DOHH2 (cell line): ENCODE data around the gene VSIG4.

Experiments used
- H3F3A ChIP-seq: fragments of 200-600 bp; sonication (generic), shearing (Covaris generic); 2 replicates; pipeline ENCODE4 v1.6.0; 2016; ENCODE audit warnings: antibody characterized with exemption, mild to moderate bottlenecking; ENCODE audit not compliant: control insufficient read depth, insufficient read depth
- H3K27ac ChIP-seq: fragments of 200-600 bp; sonication (generic); 2 replicates; pipeline ENCODE4 v1.5.1; 2014; ENCODE audit warnings: low read depth, mild to moderate bottlenecking, low read length, moderate library complexity
- H3K27me3 ChIP-seq: fragments of 200-600 bp; sonication (generic); 2 replicates; pipeline ENCODE4 v1.6.1; 2014; ENCODE audit warnings: mild to moderate bottlenecking, low read length, mixed read lengths; ENCODE audit not compliant: control insufficient read depth
- H3K36me3 ChIP-seq: fragments of 200-600 bp; sonication (generic); 2 replicates; pipeline ENCODE4 v1.6.1; 2014; ENCODE audit warnings: mild to moderate bottlenecking, low read length, moderate library complexity, mixed read lengths; ENCODE audit not compliant: control insufficient read depth
- H3K4me1 ChIP-seq: fragments of 200-600 bp; sonication (generic); 2 replicates; pipeline ENCODE4 v1.6.1; 2014; ENCODE audit warnings: mild to moderate bottlenecking, low read length, mixed read lengths; ENCODE audit not compliant: control insufficient read depth
- H3K4me2 ChIP-seq: fragments of 200-600 bp; sonication (generic); 2 replicates; pipeline ENCODE4 v1.6.0; 2014; ENCODE audit warnings: mild to moderate bottlenecking, low read length, moderate library complexity
- H3K4me3 ChIP-seq: fragments of 200-600 bp; sonication (generic); 2 replicates; pipeline ENCODE4 v1.5.1; 2014; ENCODE audit warnings: mild to moderate bottlenecking, low read length, mixed read lengths
- H3K79me2 ChIP-seq: fragments of 200-600 bp; sonication (generic); 2 replicates; pipeline ENCODE4 v1.6.1; 2014; ENCODE audit warnings: mild to moderate bottlenecking, low read length, mixed read lengths; ENCODE audit not compliant: control insufficient read depth
- H3K9me2 ChIP-seq: fragments of 200-600 bp; sonication (generic); replicated peaks from 2 replicates; pipeline ENCODE4 v1.6.1; 2014; ENCODE audit warnings: mild to moderate bottlenecking, low read length, mixed read lengths; ENCODE audit not compliant: control insufficient read depth
- H3K9me3 ChIP-seq: fragments of 200-600 bp; sonication (generic); 2 replicates; pipeline ENCODE4 v1.6.1; 2014; ENCODE audit warnings: antibody characterized with exemption, low read length, mixed read lengths; ENCODE audit not compliant: control insufficient read depth, insufficient read depth
- H4K20me1 ChIP-seq: fragments of 200-600 bp; sonication (generic); 2 replicates; pipeline ENCODE4 v1.6.0; 2014; ENCODE audit warnings: low read depth, mild to moderate bottlenecking, antibody characterized with exemption, low read length, moderate library complexity; ENCODE audit not compliant: control insufficient read depth, insufficient read depth
- EZH2phosphoT487 ChIP-seq: fragments of 200-600 bp; sonication (generic); IDR thresholded peaks from 2 replicates; pipeline ENCODE4 v1.6.1; 2017; ENCODE audit warnings: borderline replicate concordance, mild to moderate bottlenecking, antibody characterized with exemption, low read length, moderate library complexity, mixed read lengths
- TF ChIP-seq, protein P1 (sequence below): fragments of 200-600 bp; sonication (generic); IDR thresholded peaks from one replicate; pipeline ENCODE4 v1.5.1; 2014; ENCODE audit warnings: antibody characterized with exemption, mild to moderate bottlenecking, low read depth, low read length; ENCODE audit not compliant: poor library complexity, severe bottlenecking

VSIG4 gene

DNA sequence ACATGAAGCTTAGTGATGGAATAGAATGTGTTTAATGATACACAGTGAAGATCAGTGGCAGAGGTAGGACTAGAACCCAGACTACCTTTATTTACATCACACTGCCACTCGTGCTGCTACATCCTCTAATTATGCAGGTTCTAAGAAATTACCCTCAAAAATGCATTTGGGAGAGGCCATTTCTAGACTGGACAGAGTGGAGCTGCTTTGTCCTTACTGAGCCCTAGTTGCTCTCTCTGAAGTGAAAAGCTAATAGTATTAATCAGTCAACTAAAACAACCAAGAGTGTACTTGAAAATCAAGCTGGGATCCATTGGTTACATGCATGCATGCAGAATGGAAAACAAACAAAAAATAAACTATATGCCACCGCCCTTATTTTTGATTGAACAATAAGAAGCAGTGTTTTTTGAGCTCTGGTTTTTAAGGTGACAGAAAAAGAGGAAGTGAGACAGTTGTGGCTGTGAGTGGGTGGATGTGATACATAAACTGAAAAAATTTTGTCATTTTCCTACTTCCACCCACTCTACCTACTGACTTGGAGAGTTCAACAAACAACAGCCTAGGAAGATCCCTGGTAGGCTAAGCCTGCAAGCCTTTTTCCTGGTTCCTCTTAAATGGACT is 6.8 kb upstream of the VSIG4 start:
- Histone ChIP-seq H3K79me2 (no peaks in the 10 kb centered on the region), H3K27ac (peak overlapping the region; percentile 58), H4K20me1 (no peaks in the 10 kb centered on the region), H3K4me2 (peak overlapping the region; percentile 58), H3F3A (no peaks in the 10 kb centered on the region), H3K9me3 (no peaks in the 10 kb centered on the region), H3K4me3 (peak overlapping the region; percentile 41), H3K36me3 (no peaks in the 10 kb centered on the region), H3K9me2 (no peaks in the 10 kb centered on the region), H3K4me1 (peaks cover 29% of the 10 kb centered on the region), H3K27me3 (no peaks in the 10 kb centered on the region)
- TF ChIP-seq, protein P1, sequence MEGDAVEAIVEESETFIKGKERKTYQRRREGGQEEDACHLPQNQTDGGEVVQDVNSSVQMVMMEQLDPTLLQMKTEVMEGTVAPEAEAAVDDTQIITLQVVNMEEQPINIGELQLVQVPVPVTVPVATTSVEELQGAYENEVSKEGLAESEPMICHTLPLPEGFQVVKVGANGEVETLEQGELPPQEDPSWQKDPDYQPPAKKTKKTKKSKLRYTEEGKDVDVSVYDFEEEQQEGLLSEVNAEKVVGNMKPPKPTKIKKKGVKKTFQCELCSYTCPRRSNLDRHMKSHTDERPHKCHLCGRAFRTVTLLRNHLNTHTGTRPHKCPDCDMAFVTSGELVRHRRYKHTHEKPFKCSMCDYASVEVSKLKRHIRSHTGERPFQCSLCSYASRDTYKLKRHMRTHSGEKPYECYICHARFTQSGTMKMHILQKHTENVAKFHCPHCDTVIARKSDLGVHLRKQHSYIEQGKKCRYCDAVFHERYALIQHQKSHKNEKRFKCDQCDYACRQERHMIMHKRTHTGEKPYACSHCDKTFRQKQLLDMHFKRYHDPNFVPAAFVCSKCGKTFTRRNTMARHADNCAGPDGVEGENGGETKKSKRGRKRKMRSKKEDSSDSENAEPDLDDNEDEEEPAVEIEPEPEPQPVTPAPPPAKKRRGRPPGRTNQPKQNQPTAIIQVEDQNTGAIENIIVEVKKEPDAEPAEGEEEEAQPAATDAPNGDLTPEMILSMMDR, result no peak
- no peak for TF ChIP-seq EZH2phosphoT487

DNA sequence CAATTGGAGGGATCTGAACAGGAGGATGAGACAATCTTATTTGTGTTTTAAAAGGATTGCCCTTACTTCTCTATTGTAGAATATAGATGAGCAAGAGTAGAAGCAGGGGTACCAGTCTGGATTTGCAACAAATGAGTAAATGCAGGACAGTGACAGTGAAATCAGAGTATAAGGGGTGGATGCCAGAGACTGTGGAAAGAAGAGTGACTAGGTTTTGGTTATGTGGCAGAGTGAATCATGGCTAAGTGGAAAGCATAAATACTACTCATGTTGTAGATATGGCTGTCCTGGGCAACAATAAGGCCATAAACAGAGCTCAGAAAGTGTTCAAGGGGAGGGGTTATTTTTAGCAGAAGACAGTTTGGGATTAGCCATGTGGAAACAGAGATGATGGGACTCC is 6.0 kb upstream of the VSIG4 start:
- H3F3A ChIP-seq, result no peaks in the 10 kb centered on the region
- TF ChIP-seq EZH2phosphoT487, result no peak
- peak overlapping the region; percentile 58 for H3K4me2 ChIP-seq
- no peaks in the 10 kb centered on the region for H3K27me3 ChIP-seq
- peak overlapping the region; percentile 41 for H3K4me3 ChIP-seq
- H3K27ac ChIP-seq, result peak overlapping the region; percentile 58; the same call in 1 of the 2 replicates
- H3K9me2 ChIP-seq, result no peaks in the 10 kb centered on the region
- no peaks in the 10 kb centered on the region for H3K79me2 ChIP-seq
- H4K20me1 ChIP-seq, result no peaks in the 10 kb centered on the region
- H3K36me3 ChIP-seq, result no peaks in the 10 kb centered on the region
- no peaks in the 10 kb centered on the region for H3K9me3 ChIP-seq
- H3K4me1 ChIP-seq, result peaks cover 29% of the 10 kb centered on the region

DNA sequence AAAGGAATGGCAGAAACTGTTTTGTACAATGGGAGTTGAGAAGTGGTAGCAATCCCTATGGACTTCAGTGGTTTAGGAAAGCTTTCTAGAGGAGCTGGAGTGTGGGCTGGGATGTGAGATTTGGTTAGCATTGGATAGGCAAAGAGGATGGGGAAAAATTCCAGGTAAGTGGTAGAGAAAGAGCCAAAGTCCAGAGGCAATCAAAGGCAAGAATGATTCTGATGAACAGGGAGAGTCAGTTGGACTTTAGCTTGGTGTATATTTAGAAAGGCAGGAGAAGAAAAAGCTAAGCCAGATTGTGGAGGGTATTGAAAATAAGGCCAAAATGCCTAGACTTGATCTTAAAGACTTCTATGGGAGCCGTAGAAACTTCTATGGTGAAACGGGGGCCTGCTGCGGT is 3.7 kb upstream of the VSIG4 start:
- Histone ChIP-seq H4K20me1 (no peaks in the 10 kb centered on the region), H3K27ac (no peak overlapping the region), H3K9me2 (no peaks in the 10 kb centered on the region), H3F3A (no peaks in the 10 kb centered on the region), H3K36me3 (no peaks in the 10 kb centered on the region), H3K4me2 (no peak overlapping the region), H3K27me3 (no peaks in the 10 kb centered on the region), H3K4me3 (no peak overlapping the region), H3K79me2 (no peaks in the 10 kb centered on the region), H3K4me1 (peaks cover 29% of the 10 kb centered on the region), H3K9me3 (no peaks in the 10 kb centered on the region)
- no peak for TF ChIP-seq EZH2phosphoT487
- TF ChIP-seq, protein P1, result no peak

DNA sequence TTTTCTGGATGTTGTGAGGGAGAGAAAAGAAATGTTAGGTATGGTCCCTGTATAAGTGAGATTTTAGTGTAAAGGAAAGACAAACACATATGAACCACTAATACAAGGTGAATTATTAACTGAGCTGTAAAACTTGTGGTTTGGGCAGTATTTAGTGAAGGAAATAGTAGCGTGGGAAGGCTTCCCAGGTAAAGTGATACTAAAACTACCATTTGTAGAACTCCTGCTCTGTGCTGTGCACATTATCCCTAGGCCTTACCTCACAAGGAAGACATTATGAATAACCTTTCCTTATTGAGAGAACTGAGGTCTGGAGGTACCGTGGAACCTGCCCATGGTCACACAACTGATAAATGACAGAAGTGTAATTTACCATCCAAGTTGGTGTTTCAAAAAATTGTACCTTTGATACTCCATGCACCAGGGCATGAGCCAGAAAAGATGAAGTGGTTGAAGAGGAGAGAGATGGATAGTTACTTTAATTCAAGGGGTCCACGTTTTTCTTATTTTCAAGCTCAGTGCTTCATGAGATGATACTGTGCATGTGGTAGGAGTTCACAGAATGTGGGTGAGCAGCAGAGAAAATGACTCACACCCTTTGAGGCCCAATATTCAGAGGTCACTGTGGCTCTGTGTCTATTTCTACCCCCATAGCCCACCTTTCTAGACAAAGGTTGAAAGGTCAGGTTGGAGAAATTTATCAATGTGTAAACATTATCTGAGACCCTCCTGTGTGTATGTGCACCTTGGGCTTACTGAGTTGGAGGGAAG is 2.6 kb upstream of the VSIG4 start:
- Histone ChIP-seq H3K79me2 (no peaks in the 10 kb centered on the region), H3K4me3 (no peak overlapping the region), H4K20me1 (no peaks in the 10 kb centered on the region), H3K4me2 (no peak overlapping the region), H3K9me3 (no peaks in the 10 kb centered on the region), H3K9me2 (no peaks in the 10 kb centered on the region), H3F3A (no peaks in the 10 kb centered on the region), H3K27ac (no peak overlapping the region), H3K27me3 (no peaks in the 10 kb centered on the region), H3K36me3 (no peaks in the 10 kb centered on the region), H3K4me1 (peaks cover 22% of the 10 kb centered on the region)
- TF ChIP-seq EZH2phosphoT487, result no peak
- TF ChIP-seq, protein P1, result no peak
